Neural progenitor cell (in vitro differentiated cells): Measurements from ENCODE around the gene NUP214. TPM values are rescaled to one million over a fixed set of nuclear protein-coding genes. Genes with fewer than 3 reads are reported as not detected.

Experiments used
- DNase-seq: peaks from one replicate; pipeline ENCODE4 v3.0.0-alpha.2; 2016; ENCODE audit warnings: low spot score
- H2AFZ ChIP-seq: fragments of 200-600 bp; sonication (generic); replicated peaks from 2 replicates; pipeline ENCODE4 v1.6.1; 2016; ENCODE audit warnings: antibody characterized with exemption
- H3F3A ChIP-seq: fragments of 200-600 bp; sonication (generic); 2 replicates; pipeline ENCODE4 v1.6.1; 2016; ENCODE audit warnings: antibody characterized with exemption, low read depth
- H3K27ac ChIP-seq: fragments of 200-600 bp; sonication (generic); 2 replicates; pipeline ENCODE4 v1.5.1; 2016; ENCODE audit warnings: mild to moderate bottlenecking
- H3K27me3 ChIP-seq: fragments of 200-600 bp; sonication (generic); 2 replicates; pipeline ENCODE4 v1.6.1; 2016; ENCODE audit warnings: mild to moderate bottlenecking, moderate library complexity
- H3K36me3 ChIP-seq: fragments of 200-600 bp; sonication (generic); 2 replicates; pipeline ENCODE4 v1.5.1; 2016
- H3K4me1 ChIP-seq: fragments of 200-600 bp; sonication (generic); 2 replicates; pipeline ENCODE4 v1.6.1; 2016; ENCODE audit warnings: mixed run types
- H3K4me2 ChIP-seq: fragments of 200-600 bp; sonication (generic); 2 replicates; pipeline ENCODE4 v1.6.1; 2016
- H3K4me3 ChIP-seq: fragments of 200-600 bp; sonication (generic); 2 replicates; pipeline ENCODE4 v1.5.1; 2016
- H3K79me2 ChIP-seq: fragments of 200-600 bp; sonication (generic); 2 replicates; pipeline ENCODE4 v1.6.1; 2016; ENCODE audit warnings: low read depth
- H3K9ac ChIP-seq: fragments of 200-600 bp; sonication (generic); 2 replicates; pipeline ENCODE4 v1.6.1; 2016
- H3K9me3 ChIP-seq: fragments of 200-600 bp; sonication (generic); 2 replicates; pipeline ENCODE4 v1.5.1; 2016; ENCODE audit warnings: low read depth
- H4K20me1 ChIP-seq: fragments of 200-600 bp; sonication (generic); 2 replicates; pipeline ENCODE4 v1.6.1; 2016; ENCODE audit warnings: low read depth
- H3K27ac Mint-ChIP-seq: 3 replicates; pipeline ENCODE4 v1.8.0; 2021; ENCODE audit warnings: mixed read lengths
- H3K27me3 Mint-ChIP-seq: 2 replicates; pipeline ENCODE4 v1.8.0; 2022; ENCODE audit warnings: low read depth, mild to moderate bottlenecking, inconsistent platforms, moderate library complexity, mixed read lengths; ENCODE audit not compliant: insufficient read depth
- H3K36me3 Mint-ChIP-seq: 3 replicates; pipeline ENCODE4 v1.8.0; 2021; ENCODE audit warnings: mixed read lengths
- H3K4me1 Mint-ChIP-seq: 3 replicates; pipeline ENCODE4 v1.8.0; 2021; ENCODE audit warnings: mixed read lengths
- H3K4me3 Mint-ChIP-seq: 3 replicates; pipeline ENCODE4 v1.8.0; 2021; ENCODE audit warnings: mild to moderate bottlenecking, moderate library complexity, mixed read lengths
- H3K9me3 Mint-ChIP-seq: 3 replicates; pipeline ENCODE4 v1.8.0; 2020; ENCODE audit warnings: mixed read lengths
- CTCF ChIP-seq: fragments of 200-600 bp; sonication (generic); IDR thresholded peaks from 2 replicates; pipeline ENCODE4 v1.5.1; 2017; ENCODE audit warnings: antibody characterized with exemption, mild to moderate bottlenecking
- EZH2 ChIP-seq: fragments of 200-600 bp; sonication (generic); IDR thresholded peaks from 2 replicates; pipeline ENCODE4 v1.6.1; 2017; ENCODE audit warnings: antibody characterized with exemption, mild to moderate bottlenecking, moderate library complexity
- EZH2phosphoT487 ChIP-seq: fragments of 200-600 bp; sonication (generic); IDR thresholded peaks from 2 replicates; pipeline ENCODE4 v1.6.1; 2017; ENCODE audit warnings: antibody characterized with exemption
- total RNA-seq: library from RNA; depleted of rRNA; stranded (reverse); fragments of >200 nt; gene quantifications from 2 replicates; pipeline ENCODE4 v1.2.3, GENCODE V29; 2015; ENCODE audit warnings: low replicate concordance

The NUP214 gene
- total RNA-seq, 1 donor from 2014 or later: 37.6 TPM

- TF ChIP-seq EZH2phosphoT487 (no peak), EZH2 (no peak), CTCF (no peak)
- H3K9ac ChIP-seq: no peak overlapping the region
- Mint-ChIP-seq H3K9me3 (no peaks in the 10 kb centered on the region), H3K4me1 (peaks cover 7% of the 10 kb centered on the region), H3K4me3 (peak overlapping the region; percentile 38), H3K36me3 (peaks cover 4% of the 10 kb centered on the region), H3K27me3 (peaks cover 3% of the 10 kb centered on the region), H3K27ac (no peak overlapping the region)
- peaks cover 22% of the 10 kb centered on the region for H3K79me2 ChIP-seq
- H3K4me3 ChIP-seq: no peak overlapping the region
- peaks cover 9% of the 10 kb centered on the region for H3K4me1 ChIP-seq
- H4K20me1 ChIP-seq: no peaks in the 10 kb centered on the region
- no peak for DNase-seq
- no peaks in the 10 kb centered on the region for H3K27me3 ChIP-seq
- H3K36me3 ChIP-seq: no peaks in the 10 kb centered on the region
- H3K27ac ChIP-seq: no peak overlapping the region
- H2AFZ ChIP-seq: no peak overlapping the region
- no peaks in the 10 kb centered on the region for H3K9me3 ChIP-seq
- no peak overlapping the region for H3K4me2 ChIP-seq
- no peaks in the 10 kb centered on the region for H3F3A ChIP-seq
Measured at GRCh38 chr9:131103535-131103934, 21.9 kb upstream of the NUP214 start.

GRCh38 chr9:131104016-131104740, 21.2 kb upstream of the NUP214 start:
- peaks cover 16% of the 10 kb centered on the region for H3K79me2 ChIP-seq
- peaks cover 7% of the 10 kb centered on the region for H3K36me3 Mint-ChIP-seq
- no peak overlapping the region for H3K27ac Mint-ChIP-seq
- peaks cover 3% of the 10 kb centered on the region for H3K4me1 Mint-ChIP-seq
- no peaks in the 10 kb centered on the region for H3K36me3 ChIP-seq
- peaks cover 2% of the 10 kb centered on the region for H3K4me1 ChIP-seq
- peaks cover 4% of the 10 kb centered on the region for H3K27me3 Mint-ChIP-seq
- no peak overlapping the region for H3K4me3 Mint-ChIP-seq
- H3K27me3 ChIP-seq: no peaks in the 10 kb centered on the region
- no peaks in the 10 kb centered on the region for H3K9me3 Mint-ChIP-seq
- H4K20me1 ChIP-seq: no peaks in the 10 kb centered on the region
- DNase-seq: no peak
- TF ChIP-seq EZH2phosphoT487 (no peak), CTCF (no peak), EZH2 (no peak)
- H3K9ac ChIP-seq: no peak overlapping the region
- H3K4me3 ChIP-seq: no peak overlapping the region
- H3K4me2 ChIP-seq: no peak overlapping the region
- no peak overlapping the region for H2AFZ ChIP-seq
- no peaks in the 10 kb centered on the region for H3K9me3 ChIP-seq
- H3F3A ChIP-seq: no peaks in the 10 kb centered on the region
- H3K27ac ChIP-seq: no peak overlapping the region

GRCh38 chr9:131105952-131106351, 19.4 kb upstream of the NUP214 start:
- no peaks in the 10 kb centered on the region for H4K20me1 ChIP-seq
- Mint-ChIP-seq H3K27me3 (peaks cover 4% of the 10 kb centered on the region), H3K36me3 (peaks cover 8% of the 10 kb centered on the region), H3K27ac (no peak overlapping the region), H3K4me3 (no peak overlapping the region), H3K9me3 (no peaks in the 10 kb centered on the region), H3K4me1 (peaks cover 8% of the 10 kb centered on the region)
- no peak for DNase-seq
- no peaks in the 10 kb centered on the region for H3K4me1 ChIP-seq
- H3K9me3 ChIP-seq: no peaks in the 10 kb centered on the region
- H3K4me3 ChIP-seq: no peak overlapping the region
- no peak overlapping the region for H3K27ac ChIP-seq
- H3K79me2 ChIP-seq: peaks cover 4% of the 10 kb centered on the region
- no peaks in the 10 kb centered on the region for H3K27me3 ChIP-seq
- H3K9ac ChIP-seq: no peak overlapping the region
- TF ChIP-seq EZH2phosphoT487 (no peak), CTCF (no peak), EZH2 (no peak)
- peaks cover 16% of the 10 kb centered on the region for H3F3A ChIP-seq
- no peak overlapping the region for H3K4me2 ChIP-seq
- no peaks in the 10 kb centered on the region for H3K36me3 ChIP-seq
- H2AFZ ChIP-seq: no peak overlapping the region
